Transverse colon (tissue), 4 donors: ENCODE results near the gene UNC5B. TPM values are rescaled to one million over a fixed set of nuclear protein-coding genes. Genes with fewer than 3 reads are reported as not detected.
"Not testable (repeated sequence)": the region's sequence is repeated elsewhere in the genome, so short reads cannot be mapped to it uniquely, and the experiment has no call there.

ENCODE experiments used
- DNase-seq: peaks from one replicate; pipeline ENCODE4 v3.0.0-alpha.2; 2019
- H3K27ac ChIP-seq, 4 donors: fragments of 200-600 bp; sonication (generic); 2 replicates each; pipeline ENCODE4 v1.5.1; 2016 to 2018; ENCODE audit warnings: inconsistent platforms in 4 of 4
- H3K27me3 ChIP-seq: fragments of 200-600 bp; sonication (generic); 2 replicates; pipeline ENCODE4 v1.5.1; 2017; ENCODE audit warnings: inconsistent platforms
- H3K36me3 ChIP-seq, 4 donors: fragments of 200-600 bp; sonication (generic); 2 replicates each; pipeline ENCODE4 v1.5.1; 2017 to 2019; ENCODE audit warnings: inconsistent platforms in 4 of 4
- H3K4me1 ChIP-seq, 4 donors: fragments of 200-600 bp; sonication (generic); 2 replicates each; pipeline ENCODE4 v1.5.1; 2017 to 2020; ENCODE audit warnings: inconsistent platforms in 4 of 4
- H3K4me3 ChIP-seq, 4 donors: fragments of 200-600 bp; sonication (generic); 1 replicate in 1 of 4; 2 replicates in 3 of 4; pipeline versions ENCODE4 v1.5.1 to v1.6.1; 2017 to 2019; ENCODE audit warnings: inconsistent platforms in 4 of 4
- H3K9me3 ChIP-seq, 2 donors: fragments of 200-600 bp; sonication (generic); 2 replicates each; pipeline ENCODE4 v1.5.1; 2017 to 2019; ENCODE audit warnings: inconsistent platforms in 2 of 2
- CTCF ChIP-seq, 5 experiments: fragments of 200-600 bp in 3 of 5; fragments of 450-650 bp in 2 of 5; sonication (generic) in 3 of 5; IDR thresholded peaks; 1 replicate in 2 of 5; 2 replicates in 3 of 5; pipeline ENCODE4 v1.5.1; 2016 to 2017; ENCODE audit warnings: antibody characterized with exemption in 5 of 5, inconsistent platforms in 3 of 5, mild to moderate bottlenecking in 2 of 5, moderate library complexity in 1 of 5
- EP300 ChIP-seq: sonication (generic); formaldehyde crosslinking; IDR thresholded peaks from one replicate; pipeline ENCODE4 v1.6.1; 2017; ENCODE audit warnings: antibody characterized with exemption, low read depth
- POLR2A ChIP-seq: fragments of 450-650 bp; IDR thresholded peaks from one replicate; pipeline ENCODE4 v1.6.1; 2016; ENCODE audit warnings: antibody characterized with exemption, mild to moderate bottlenecking, moderate library complexity
- POLR2AphosphoS5 ChIP-seq, 3 donors: sonication (generic); formaldehyde crosslinking; IDR thresholded peaks; one replicate each; pipeline ENCODE4 v1.6.1; 2016; ENCODE audit warnings: antibody characterized with exemption in 3 of 3
- WGBS, 2 donors: methylation state at CpG; one replicate each; pipeline ENCODE4 v1.1.5; 2018; ENCODE audit warnings: low coverage in 1 of 2; 5-methylcytosine and 5-hydroxymethylcytosine counted together
- in situ Hi-C, 4 donors: fragments of 200-750 bp; cut with MboI; loops; one replicate each; pipeline versions ENCODE4 v1.15.0 to v1.15.1; 2017; ENCODE audit warnings: low sequenced_read_pairs in 3 of 4, low pct_ligation_motif_present in 1 of 4, low pct_unique_long_range_greater_than_20kb in 1 of 4
- intact Hi-C: fragments of 100-400 bp; cut with DNase I; formaldehyde crosslinking; loops from one replicate; pipeline ENCODE4 v1.15.1; 2023; ENCODE audit warnings: low total_unique reads
- total RNA-seq, 4 donors: library from RNA; depleted of rRNA; stranded (reverse); fragments of >200 nt; gene quantifications; one replicate each; pipeline ENCODE4 v1.1.0, GENCODE V29; 2016

The UNC5B gene
- total RNA-seq, 4 donors from 2014 or later = 12.3 to 74.1 (median 41.2) TPM

GRCh38 chr10:71218651-71219050 is 6.3 kb downstream of the UNC5B start:
- Histone ChIP-seq H3K9me3 (no peaks in the 10 kb centered on the region), H3K4me1 (peaks cover 5 to 32% (median 29%) of the 10 kb centered on the region in 4 donors), H3K27me3 (peaks cover 30% of the 10 kb centered on the region), H3K4me3 (no peak overlapping the region), H3K36me3 (no peaks in the 10 kb centered on the region), H3K27ac (no peak overlapping the region)
- intact Hi-C loops (no loop called here), in situ Hi-C loops (no loop called here)
- DNase-seq = no peak
- TF ChIP-seq EP300 (no peak), CTCF (IDR thresholded peaks at IDR 0.05) (no peak), POLR2AphosphoS5 (IDR thresholded peaks at IDR 0.05) (no peak), POLR2A (no peak)
- WGBS, 2 donors = 60 to 76% methylated on average over 2 to 5 of the region's 5 CpGs

GRCh38 chr10:71219236-71219917 is 7.0 kb downstream of the UNC5B start:
- H3K4me1 ChIP-seq = peaks cover 5 to 25% (median 23%) of the 10 kb centered on the region in 4 donors
- DNase-seq, in situ Hi-C loops, H3K27ac ChIP-seq, H3K4me3 ChIP-seq, H3K9me3 ChIP-seq, intact Hi-C loops, H3K36me3 ChIP-seq: not testable (repeated sequence)
- H3K27me3 ChIP-seq = peaks cover 25% of the 10 kb centered on the region
- 70 to 91% methylated on average over 6 to 7 of the region's 7 CpGs for WGBS, 2 donors

GRCh38 chr10:71219918-71220688 is 7.7 kb downstream of the UNC5B start:
- 91 to 100% methylated on average over 1 to 8 of the region's 8 CpGs for WGBS, 2 donors
- DNase-seq = no peak
- Histone ChIP-seq H3K27ac (no peak overlapping the region), H3K9me3 (no peaks in the 10 kb centered on the region), H3K36me3 (no peaks in the 10 kb centered on the region), H3K27me3 (peaks cover 18% of the 10 kb centered on the region), H3K4me1 (peaks cover 5 to 24% (median 21%) of the 10 kb centered on the region in 4 donors), H3K4me3 (no peak overlapping the region)
- intact Hi-C loops (no loop called here), in situ Hi-C loops (no loop called here)
- TF ChIP-seq CTCF (IDR thresholded peaks at IDR 0.05) (no peak), POLR2A (no peak), POLR2AphosphoS5 (IDR thresholded peaks at IDR 0.05) (no peak), EP300 (no peak)

DNA sequence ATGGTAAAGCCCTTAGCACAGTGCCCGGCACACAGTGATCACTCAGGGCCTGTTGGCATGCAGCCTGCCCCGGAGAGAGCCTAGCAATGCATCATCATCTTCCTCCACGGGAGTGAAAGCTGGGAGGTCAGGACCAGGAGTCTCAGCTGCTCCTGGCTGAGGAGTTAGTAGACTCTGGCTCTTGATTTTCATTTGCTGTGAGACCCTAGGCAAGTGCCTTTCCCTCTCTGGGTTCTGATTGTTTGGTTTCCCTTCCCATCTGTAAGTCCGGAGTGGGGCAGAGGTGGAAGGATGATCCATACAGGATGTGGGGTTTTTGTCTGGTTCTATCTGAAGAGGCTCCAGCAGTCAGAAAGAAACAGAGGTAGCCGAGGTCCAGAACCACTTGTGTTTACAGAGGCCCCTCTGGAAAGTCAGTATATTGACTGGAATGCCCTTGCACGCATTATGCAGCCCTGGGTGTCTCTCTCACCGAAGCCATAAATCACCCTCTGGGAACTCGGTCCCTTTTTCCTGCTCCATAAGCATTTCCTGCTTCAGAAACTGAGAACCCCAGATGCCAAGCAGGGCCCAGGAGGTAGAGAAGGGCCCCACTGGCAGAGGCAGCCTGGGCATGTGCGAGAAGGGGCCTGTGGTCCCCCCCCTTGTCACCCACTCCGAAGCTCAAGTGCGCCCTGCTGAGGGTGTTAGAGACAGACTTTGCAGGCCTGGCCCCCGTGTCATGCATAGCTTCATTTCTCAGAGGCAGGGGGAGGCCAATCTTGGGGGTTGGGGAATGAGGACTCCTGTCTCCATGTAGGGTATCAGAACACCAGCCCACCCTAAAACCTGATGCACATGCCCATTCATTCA is 8.5 kb downstream of the UNC5B start:
- DNase-seq = no peak
- Histone ChIP-seq H3K36me3 (no peaks in the 10 kb centered on the region), H3K4me1 (peaks cover 5 to 24% (median 21%) of the 10 kb centered on the region in 4 donors), H3K27me3 (peaks cover 14% of the 10 kb centered on the region), H3K4me3 (no peak overlapping the region), H3K27ac (no peak overlapping the region), H3K9me3 (no peaks in the 10 kb centered on the region)
- TF ChIP-seq POLR2AphosphoS5 (IDR thresholded peaks at IDR 0.05) (no peak), POLR2A (no peak), EP300 (no peak)
- WGBS, 2 donors = 66% methylated on average over 12 of the region's 12 CpGs; no CpG with 5 or more reads in 1 of the 2 donors
- in situ Hi-C loops = no loop called here
- intact Hi-C loops = no loop called here
